Heart left ventricle (tissue), 13 donors: ENCODE data around the gene PCP2.
A peak's percentile ranks its signal among the peaks of the same experiment; 100 is the strongest.

Experiments
- POLR2A ChIP-seq, 2 donors: fragments of 450-650 bp; IDR thresholded peaks; one replicate each; pipeline ENCODE4 v1.6.1; 2017; ENCODE audit warnings: antibody characterized with exemption in 2 of 2, mild to moderate bottlenecking in 2 of 2, moderate library complexity in 2 of 2
- TF ChIP-seq, protein P1 (sequence below), 12 donors: fragments of 200-600 bp; sonication (generic) in 4 of 12; IDR thresholded peaks; one replicate each; pipeline versions ENCODE4 v1.5.0 to v1.8.0; 2018 to 2022; ENCODE audit warnings: antibody characterized with exemption in 12 of 12, mild to moderate bottlenecking in 5 of 12
- donor health status: ischemic (EF 13 %, LVEDD 7.1; RV severe dilation, severe dysfunction).
- donor health status: DM: no; HTN: yes; CAD: no.
- donor health status: DM: no; HTN: no; CAD: no.
- donor health status: ischemic (EF 25% LVEDD 6.9; RV normal size, moderate dysfunction).
- donor health status: ischemic (EF 25% LVEDD 5.7; RV mildly dilated, moderate dysfunction).
- donor health status: ischemic (EF 35%, LVEDD 5.7; RV mildly dilated, moderate dysfunction).
- donor health status: nonischemic (EF 11% LVEDD 7.7; RV severe dilation, severe dysfunction).
- donor health status: DM: yes; HTN: yes; CAD: no.
- donor health status: PGD.
- donor health status: ischemic (EF 29% LVEDD 5.4; RV normal size, mild dysfunction).
- donor health status: nonischemic (EF 23%, LVEDD 6.1; RV moderate dilation, normal function).

DNA sequence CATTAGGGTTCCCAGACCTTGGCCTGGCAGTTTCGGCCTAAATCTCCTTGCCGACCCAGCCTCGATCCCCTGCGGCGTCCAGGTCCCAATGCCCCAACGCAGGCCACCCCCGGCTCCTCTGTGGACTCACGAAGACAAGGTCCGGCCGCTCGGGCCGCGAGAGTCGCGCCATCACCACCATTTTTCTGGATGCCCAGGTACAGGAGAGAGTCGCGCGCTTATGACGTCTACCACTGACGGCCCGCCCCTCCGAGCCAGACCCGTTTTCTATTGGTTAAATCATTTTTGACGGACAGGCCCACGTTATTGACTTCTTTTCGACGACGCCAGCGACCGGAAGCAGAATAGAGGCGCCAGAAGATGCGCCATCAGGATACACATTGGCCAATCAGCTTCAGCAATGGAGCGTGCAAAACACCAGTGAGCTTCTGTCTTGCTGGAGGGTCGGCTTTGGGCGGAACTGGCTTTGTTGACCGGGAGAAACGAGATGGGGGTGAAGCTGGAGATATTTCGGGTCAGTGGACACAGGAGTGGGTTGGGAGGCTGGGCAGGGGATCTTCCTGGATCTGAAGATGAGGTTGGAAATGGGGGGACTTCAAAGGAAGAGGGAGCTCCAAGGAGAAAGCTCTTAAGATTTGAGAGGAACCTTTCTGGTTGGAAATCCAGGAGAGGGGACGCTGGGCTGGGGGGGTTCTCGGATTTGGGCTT lies 4.0 kb downstream of the PCP2 start, which contains the start of the genes PET100 and XAB2:
- TF ChIP-seq, protein P1, sequence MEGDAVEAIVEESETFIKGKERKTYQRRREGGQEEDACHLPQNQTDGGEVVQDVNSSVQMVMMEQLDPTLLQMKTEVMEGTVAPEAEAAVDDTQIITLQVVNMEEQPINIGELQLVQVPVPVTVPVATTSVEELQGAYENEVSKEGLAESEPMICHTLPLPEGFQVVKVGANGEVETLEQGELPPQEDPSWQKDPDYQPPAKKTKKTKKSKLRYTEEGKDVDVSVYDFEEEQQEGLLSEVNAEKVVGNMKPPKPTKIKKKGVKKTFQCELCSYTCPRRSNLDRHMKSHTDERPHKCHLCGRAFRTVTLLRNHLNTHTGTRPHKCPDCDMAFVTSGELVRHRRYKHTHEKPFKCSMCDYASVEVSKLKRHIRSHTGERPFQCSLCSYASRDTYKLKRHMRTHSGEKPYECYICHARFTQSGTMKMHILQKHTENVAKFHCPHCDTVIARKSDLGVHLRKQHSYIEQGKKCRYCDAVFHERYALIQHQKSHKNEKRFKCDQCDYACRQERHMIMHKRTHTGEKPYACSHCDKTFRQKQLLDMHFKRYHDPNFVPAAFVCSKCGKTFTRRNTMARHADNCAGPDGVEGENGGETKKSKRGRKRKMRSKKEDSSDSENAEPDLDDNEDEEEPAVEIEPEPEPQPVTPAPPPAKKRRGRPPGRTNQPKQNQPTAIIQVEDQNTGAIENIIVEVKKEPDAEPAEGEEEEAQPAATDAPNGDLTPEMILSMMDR (IDR thresholded peaks at IDR 0.05) = no peak
- peak in 1 of 2 donors; percentile 75 for TF ChIP-seq POLR2A (IDR thresholded peaks at IDR 0.05)
